GM13976 (cell line): ENCODE results near the gene TTBK2.

Experiments
- DNase-seq: peaks from one replicate; pipeline ENCODE4 v3.0.0; 2012; ENCODE audit warnings: low spot score
- in situ Hi-C: fragments of 300-500 bp; cut with MboI; formaldehyde crosslinking; loops from one replicate; pipeline ENCODE4 v1.12.0; 2022; ENCODE audit warnings: low sequenced_read_pairs, mixed read lengths, inconsistent platforms; ENCODE audit not compliant: unreplicated experiment
- TF ChIP-seq, protein P1 (sequence below): IDR thresholded peaks from 2 replicates; pipeline ENCODE4 v1.5.1; 2012; ENCODE audit warnings: borderline replicate concordance, mild to moderate bottlenecking; ENCODE audit not compliant: insufficient read depth; ENCODE audit errors: extremely low read depth, missing control alignments, control extremely low read depth

The TTBK2 gene

DNA sequence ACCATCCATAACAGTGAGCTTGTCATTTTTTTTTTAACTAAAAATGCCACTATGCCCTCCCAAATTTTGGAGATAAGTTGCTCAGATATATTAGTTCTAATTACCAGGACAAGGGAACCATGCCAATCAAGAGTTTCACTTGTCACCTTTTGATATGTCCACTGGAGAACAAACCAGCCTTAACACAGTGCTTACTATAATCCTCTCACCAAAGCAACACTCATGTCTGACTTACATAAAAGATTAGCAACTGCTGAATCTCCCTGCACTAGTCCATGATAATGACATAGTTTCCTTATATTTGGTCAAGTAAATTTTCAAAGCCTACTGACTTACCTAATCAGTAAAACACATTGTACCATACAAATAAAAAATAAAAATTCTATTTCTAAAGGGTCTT lies 44.4 kb downstream of the TTBK2 start:
- TF ChIP-seq, protein P1, sequence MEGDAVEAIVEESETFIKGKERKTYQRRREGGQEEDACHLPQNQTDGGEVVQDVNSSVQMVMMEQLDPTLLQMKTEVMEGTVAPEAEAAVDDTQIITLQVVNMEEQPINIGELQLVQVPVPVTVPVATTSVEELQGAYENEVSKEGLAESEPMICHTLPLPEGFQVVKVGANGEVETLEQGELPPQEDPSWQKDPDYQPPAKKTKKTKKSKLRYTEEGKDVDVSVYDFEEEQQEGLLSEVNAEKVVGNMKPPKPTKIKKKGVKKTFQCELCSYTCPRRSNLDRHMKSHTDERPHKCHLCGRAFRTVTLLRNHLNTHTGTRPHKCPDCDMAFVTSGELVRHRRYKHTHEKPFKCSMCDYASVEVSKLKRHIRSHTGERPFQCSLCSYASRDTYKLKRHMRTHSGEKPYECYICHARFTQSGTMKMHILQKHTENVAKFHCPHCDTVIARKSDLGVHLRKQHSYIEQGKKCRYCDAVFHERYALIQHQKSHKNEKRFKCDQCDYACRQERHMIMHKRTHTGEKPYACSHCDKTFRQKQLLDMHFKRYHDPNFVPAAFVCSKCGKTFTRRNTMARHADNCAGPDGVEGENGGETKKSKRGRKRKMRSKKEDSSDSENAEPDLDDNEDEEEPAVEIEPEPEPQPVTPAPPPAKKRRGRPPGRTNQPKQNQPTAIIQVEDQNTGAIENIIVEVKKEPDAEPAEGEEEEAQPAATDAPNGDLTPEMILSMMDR: no peak
- no peak for DNase-seq
- in situ Hi-C loops: no loop called here

DNA sequence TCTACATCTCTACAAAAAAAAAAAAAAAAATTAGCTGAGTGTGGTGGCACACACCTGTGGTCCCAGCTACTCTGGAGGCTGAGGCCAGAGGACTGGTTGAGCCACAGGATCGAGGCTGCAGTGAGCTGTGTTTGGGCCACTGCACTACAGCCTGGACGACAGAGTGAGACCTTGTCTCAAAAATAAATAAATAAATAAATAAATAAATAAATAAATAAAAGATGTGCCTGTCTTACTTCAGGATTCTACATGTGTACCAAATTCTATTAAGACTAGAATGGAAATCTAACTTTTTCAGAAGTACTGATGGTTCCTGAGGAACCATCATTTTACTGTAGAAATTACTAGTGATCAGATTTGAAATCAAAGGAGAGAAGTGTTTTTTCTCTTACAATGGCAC lies 51.9 kb downstream of the TTBK2 start:
- DNase-seq: no peak
- TF ChIP-seq, protein P1: no peak
- in situ Hi-C loops: no loop called here

DNA sequence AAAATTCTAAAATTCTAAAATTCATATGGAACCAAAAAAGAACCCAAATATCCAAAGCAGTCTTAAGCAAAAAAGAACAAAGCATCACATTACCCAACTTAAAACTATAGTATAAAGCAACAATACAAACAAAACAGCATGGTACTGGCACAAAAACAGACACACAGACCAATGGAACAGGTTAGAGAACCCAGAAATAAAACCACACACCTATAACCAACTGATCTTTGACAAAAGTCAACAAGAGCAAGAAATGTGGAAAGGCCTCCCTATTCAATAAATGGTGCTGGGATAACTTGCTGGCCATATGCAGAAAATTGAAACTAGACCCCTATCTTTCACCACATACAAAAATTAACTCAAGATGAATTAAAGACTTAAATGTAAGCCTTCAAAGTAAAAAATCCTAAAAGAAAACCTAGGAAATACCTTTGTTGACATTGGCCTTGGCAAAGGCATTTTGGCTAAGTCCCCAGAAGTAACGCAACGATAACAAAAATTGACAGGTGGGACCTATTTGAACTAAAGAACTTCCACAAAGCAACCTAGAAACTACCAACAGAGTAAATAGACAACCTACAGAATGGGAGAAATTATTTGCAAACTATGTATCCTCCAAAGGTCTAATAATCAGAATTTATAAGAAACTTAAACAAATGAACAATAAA lies 56.9 kb downstream of the TTBK2 start:
- no peak for DNase-seq
- TF ChIP-seq, protein P1: no peak
- in situ Hi-C loops: no loop called here

DNA sequence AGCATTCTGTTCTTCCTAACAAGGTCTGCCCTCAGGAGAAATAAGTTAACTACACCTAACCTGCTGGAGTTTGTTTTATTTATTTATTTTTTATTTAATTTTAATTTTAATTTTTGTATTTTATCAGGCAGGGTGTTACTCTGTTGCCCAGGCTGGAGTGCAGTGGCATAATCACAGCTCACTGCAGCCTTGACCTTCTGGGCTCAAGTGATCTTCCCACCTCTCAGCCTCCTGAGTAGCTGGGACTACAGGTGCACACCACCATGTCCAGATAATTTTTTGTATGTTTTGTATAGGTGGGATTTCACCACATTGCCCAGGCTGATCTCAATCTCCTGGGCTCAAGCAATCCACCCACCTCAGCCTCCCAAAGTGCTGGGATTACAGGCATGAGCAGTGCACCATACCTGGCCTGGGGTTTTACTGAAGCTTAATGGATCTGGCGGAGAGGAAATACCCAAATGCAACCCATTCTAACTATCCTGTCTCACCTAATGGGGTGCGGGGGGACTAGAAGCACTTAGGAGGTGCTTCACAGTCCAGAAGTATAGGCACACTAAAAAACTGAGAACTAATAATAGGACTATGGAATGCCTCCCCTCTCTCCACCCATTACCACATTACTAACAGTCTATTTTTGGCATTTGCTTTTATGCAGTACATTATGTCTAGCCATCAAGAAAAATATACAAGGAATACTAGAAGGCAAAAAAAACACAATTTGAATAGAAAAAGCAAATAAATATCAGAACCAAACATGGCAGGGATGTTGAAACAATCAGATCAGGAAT lies 61.4 kb downstream of the TTBK2 start:
- DNase-seq: no peak
- TF ChIP-seq, protein P1: no peak
- in situ Hi-C loops: no loop called here

DNA sequence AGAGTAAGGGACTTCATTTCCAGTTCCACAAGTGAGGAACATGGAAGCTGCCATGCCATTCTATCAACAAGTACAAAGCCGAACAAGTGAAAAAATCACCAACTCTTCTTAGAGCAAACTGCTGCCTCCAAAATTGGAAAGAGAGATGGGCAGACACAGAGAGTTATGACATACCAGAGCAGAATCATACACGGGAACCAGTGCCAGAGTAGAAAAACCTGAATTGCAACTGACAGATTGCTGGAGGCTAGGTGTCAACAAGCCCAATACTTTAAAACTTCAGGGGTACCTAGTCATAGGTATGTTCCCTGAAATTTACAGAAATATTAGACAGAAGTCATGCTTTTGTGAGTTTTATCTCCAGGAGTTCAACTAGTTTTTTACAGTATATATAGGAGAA lies 62.0 kb downstream of the TTBK2 start:
- in situ Hi-C loops: no loop called here
- TF ChIP-seq, protein P1: no peak
- no peak for DNase-seq

DNA sequence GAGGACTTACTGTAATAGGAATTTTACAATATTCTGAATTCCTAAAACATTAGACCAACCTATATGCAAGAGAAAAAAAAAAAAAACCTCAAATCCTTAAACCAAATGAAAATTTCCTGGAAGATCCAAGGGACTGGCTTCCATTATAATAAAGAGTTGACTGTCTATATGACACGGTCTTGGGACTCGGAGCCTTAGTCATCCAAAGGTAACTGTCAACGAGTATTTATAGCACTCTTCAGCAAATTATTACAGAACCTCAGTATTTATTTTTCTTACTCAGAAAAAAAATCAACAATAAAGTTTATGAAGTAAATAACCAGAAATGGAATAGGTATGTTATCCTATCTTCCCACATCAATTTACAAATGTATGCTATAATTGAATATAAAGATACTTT lies 66.0 kb downstream of the TTBK2 start:
- TF ChIP-seq, protein P1: no peak
- DNase-seq: no peak
- in situ Hi-C loops: no loop called here

DNA sequence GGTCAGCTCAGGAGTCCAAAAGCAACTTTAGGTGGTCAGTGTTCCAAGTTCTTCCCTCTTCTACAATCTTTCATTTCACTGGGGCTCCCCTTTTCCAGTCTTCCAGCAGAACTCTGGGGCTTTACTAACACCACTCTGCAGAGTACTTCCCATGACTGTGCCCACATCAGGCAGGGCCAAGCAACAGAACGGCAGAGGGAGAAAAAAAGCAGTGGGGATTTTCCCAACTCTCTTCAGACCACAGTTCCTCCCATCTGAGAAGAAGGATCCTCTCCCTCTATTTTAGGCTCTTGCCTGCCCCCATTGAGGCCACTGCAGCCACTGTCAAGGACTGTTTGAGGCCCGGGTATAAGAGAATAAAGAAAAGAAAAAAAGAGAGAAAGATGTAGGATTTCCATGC lies 70.7 kb downstream of the TTBK2 start:
- in situ Hi-C loops: no loop called here
- no peak for DNase-seq
- TF ChIP-seq, protein P1: no peak
